ENCODE data around the gene SEC22B. TPM values are rescaled to one million over a fixed set of nuclear protein-coding genes. Genes with fewer than 3 reads are reported as not detected.
A peak's percentile ranks its signal among the peaks of the same experiment; 100 is the strongest.
"Not testable (repeated sequence)": the region's sequence is repeated elsewhere in the genome, so short reads cannot be mapped to it uniquely, and the experiment has no call there.

The SEC22B gene
- total and polyA plus RNA-seq, 5 experiments from 2014 or later, result 15.8 to 49.9 (median 17.8) TPM

DNA sequence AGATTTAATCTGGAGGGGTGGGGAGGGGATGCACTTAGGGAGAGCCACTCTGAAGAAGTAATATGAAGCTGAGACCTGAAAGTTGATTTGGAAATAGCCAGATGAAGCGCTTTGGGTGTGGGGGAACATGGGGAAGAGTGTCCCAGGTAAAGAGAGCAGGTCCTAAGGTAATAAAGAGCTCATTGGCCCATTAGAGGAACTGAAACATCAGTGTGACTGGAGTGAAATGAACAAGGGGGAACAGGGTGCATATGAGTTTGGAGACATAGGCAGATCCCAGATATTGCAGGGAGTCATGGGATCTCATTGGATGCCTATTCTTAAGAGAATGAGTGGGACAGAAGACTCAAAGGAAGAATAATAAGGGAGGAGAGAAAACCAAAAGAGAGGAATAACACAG lies 54.5 kb downstream of the SEC22B start:
- H3K36me3 Mint-ChIP-seq, ATAC-seq, DNase-seq, POLR2A ChIA-PET, H3K27me3 Mint-ChIP-seq, H3K9me3 Mint-ChIP-seq: not testable (repeated sequence)
- peaks cover 6 to 32% (median 20%) of the 10 kb centered on the region in 4 donors for H3K4me1 Mint-ChIP-seq
- peak overlapping the region in 3 of 10 donors; percentile 26 to 62 (median 28) for H3K4me3 Mint-ChIP-seq
- peak overlapping the region in 1 of 10 donors; percentile 80 for H3K27ac Mint-ChIP-seq

DNA sequence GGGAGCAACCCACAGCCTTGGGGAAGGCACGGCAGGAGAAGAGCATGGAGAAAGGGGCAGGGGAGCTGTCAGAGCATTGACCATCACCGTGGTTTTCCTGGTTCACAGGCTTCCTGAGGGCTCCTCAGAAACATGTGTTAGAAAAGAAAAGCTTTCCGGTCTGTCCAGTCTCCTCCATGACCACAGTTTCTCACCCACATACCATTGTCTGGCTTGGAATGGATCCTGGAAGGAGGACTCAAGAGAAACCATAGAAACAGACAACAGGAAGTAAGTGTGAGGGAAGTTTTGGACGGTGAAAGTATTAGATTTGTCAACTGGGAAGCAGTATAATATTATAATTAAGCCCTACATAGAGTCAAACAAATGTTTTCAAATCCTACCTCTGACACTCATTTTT lies 55.8 kb downstream of the SEC22B start:
- H3K36me3 Mint-ChIP-seq, POLR2A ChIA-PET, H3K27ac Mint-ChIP-seq, H3K9me3 Mint-ChIP-seq, ATAC-seq, DNase-seq, H3K4me3 Mint-ChIP-seq, H3K27me3 Mint-ChIP-seq: not testable (repeated sequence)
- H3K4me1 Mint-ChIP-seq, result peaks cover 6 to 32% (median 23%) of the 10 kb centered on the region in 4 donors

DNA sequence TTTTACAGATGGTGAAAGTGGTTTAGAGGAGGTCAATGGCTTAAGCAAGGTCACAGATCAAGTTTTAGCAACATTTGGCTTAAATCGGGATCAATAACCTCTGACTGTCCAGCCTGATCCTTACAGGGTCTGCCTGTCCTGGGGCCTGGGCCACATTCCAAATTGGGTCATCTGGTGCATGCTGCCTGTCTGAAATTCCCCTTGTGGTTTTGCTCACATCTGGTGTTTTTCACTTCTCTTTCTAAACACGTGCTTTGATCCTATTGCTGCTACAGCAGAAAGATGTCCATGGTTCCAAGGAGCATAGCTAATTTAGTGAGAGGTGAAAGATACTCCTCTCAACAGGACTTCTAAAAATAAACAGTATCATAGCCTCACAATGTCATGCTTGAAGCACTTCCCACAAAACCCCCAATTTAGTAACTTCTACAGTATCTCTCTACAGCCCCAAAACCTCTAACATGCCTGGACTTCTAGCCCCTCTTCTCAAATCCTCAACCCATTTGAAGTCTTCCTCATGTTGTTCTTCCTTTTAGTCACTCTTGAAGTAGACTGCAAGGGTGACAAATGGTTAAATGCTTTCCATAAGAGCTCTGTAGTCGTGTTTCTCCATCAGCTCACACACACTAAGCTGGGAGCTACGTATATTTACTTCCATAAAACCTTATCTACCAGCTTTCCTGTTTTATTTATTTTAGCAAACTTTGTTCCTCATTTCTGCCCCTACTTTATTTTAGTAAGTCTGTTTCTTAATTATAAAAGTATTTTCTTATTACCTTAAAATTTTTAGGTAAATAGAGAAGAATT lies 58.7 kb downstream of the SEC22B start:
- Mint-ChIP-seq H3K4me3 (peak overlapping the region in 1 of 10 donors; percentile 36), H3K4me1 (peaks cover 6 to 24% (median 12%) of the 10 kb centered on the region in 4 donors), H3K27ac (peak overlapping the region in 1 of 10 donors; percentile 12)
- peak in 1 of 2 donors; percentile 23 for ATAC-seq
- DNase-seq, H3K27me3 Mint-ChIP-seq, POLR2A ChIA-PET, H3K9me3 Mint-ChIP-seq, H3K36me3 Mint-ChIP-seq: not testable (repeated sequence)

DNA sequence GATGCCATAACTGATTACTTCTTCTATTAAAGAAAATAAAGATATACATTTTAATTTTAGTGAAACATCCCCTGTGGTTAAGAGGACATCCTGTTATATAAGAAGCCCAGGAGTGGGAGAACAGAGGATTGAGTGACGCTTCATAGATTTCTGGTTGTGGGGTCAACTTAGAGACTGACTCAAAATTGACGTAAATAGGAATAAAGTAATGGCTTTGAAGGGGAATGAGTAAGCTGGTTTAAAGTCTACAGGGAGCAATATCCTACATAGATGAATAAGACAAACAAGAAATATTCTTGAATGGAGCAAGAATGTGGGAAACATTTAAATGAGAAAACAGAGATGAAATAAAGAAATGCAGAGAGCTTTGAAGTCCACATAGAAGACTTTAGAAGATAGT lies 60.2 kb downstream of the SEC22B start:
- H3K4me3 Mint-ChIP-seq, ATAC-seq, DNase-seq, H3K27me3 Mint-ChIP-seq, POLR2A ChIA-PET, H3K36me3 Mint-ChIP-seq, H3K27ac Mint-ChIP-seq, H3K9me3 Mint-ChIP-seq: not testable (repeated sequence)
- peaks cover 4 to 22% (median 5%) of the 10 kb centered on the region in 4 donors for H3K4me1 Mint-ChIP-seq

DNA sequence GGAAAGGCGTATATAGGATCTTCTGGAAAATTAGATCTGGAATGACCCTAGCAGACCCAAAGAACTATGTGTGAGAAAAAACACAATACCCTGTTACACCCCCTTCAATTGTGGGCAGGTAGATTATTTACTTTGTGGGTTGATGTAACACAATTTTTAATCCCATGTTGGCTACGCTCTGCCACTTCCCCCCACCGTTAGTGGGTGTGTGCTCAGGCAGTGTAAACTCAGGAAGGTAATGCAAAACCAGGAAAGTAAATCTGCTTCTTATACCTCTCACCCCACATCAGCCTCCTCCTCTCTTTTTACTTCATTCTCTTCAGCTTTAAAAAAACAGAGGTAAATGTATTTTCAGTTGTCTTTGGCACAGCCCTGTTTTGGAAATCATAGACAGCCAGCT lies 63.2 kb downstream of the SEC22B start:
- H3K4me1 Mint-ChIP-seq, result peaks cover 2 to 18% (median 5%) of the 10 kb centered on the region in 4 donors
- H3K36me3 Mint-ChIP-seq, H3K4me3 Mint-ChIP-seq, DNase-seq, ATAC-seq, POLR2A ChIA-PET, H3K9me3 Mint-ChIP-seq, H3K27me3 Mint-ChIP-seq, H3K27ac Mint-ChIP-seq: not testable (repeated sequence)

DNA sequence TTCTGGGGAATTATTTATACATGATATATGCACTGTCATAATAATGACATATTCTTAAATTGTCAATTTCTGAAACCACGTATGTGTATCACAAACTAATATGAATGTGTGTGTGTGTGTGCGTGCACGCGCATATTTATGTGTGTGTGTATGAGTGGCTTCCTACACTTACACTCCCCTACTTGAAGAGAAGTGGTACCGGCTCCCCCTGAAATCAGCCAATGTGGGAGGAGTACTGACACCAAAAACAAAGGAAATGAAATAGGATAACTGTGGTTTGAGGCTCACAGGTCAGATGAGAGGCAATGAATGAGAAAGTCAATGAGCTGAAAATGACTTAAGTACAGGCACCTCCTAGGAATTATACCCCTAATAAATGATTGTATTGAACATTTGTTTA lies 64.1 kb downstream of the SEC22B start:
- H3K9me3 Mint-ChIP-seq, H3K27ac Mint-ChIP-seq, H3K4me3 Mint-ChIP-seq, ATAC-seq, DNase-seq, H3K27me3 Mint-ChIP-seq, POLR2A ChIA-PET, H3K36me3 Mint-ChIP-seq: not testable (repeated sequence)
- H3K4me1 Mint-ChIP-seq, result peaks cover 0 to 13% (median 0%) of the 10 kb centered on the region in 4 donors

DNA sequence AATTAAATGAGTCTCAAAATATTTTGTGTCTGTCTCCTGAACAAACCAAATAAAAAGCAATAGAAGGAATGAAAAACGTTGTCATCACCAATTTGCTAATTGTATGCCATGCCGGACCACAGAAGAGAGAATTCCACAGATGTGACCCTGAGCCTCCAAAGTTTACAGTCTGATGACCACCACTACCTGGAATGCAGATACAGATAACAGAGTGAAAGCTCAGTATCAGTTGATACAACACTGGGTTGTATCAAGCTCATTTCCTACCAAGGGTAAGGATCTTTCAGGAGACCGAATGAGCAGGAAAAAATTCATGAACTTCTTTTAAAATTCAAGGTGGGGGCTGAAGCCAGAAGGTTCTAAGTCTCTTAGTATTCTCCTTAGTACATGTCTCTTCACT lies 64.5 kb downstream of the SEC22B start:
- DNase-seq, H3K27ac Mint-ChIP-seq, ATAC-seq, H3K4me3 Mint-ChIP-seq, H3K36me3 Mint-ChIP-seq, H3K9me3 Mint-ChIP-seq, H3K27me3 Mint-ChIP-seq, POLR2A ChIA-PET: not testable (repeated sequence)
- H3K4me1 Mint-ChIP-seq, result peaks cover 0 to 13% (median 0%) of the 10 kb centered on the region in 4 donors

DNA sequence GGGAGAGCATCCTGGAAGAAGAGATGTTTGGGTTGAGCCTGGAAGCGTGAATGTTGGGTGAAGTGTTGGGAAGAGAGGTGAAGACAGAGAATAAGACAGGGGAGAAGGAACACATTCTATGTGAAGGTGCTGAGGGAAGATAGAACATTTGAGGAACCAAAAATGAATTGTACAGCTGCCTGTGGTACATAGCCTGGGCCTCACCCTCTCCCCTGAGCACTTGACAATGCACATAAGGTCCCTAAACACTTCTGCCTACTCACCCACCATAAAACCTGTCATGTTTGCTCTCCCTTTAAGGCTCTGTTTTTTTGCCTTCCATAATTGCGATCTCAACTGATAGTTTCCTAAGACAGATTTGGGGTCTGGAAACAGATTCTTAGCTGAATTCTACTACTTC lies 65.3 kb downstream of the SEC22B start:
- peak in 1 of 2 donors; percentile 39 for ATAC-seq
- H3K4me3 Mint-ChIP-seq, H3K9me3 Mint-ChIP-seq, POLR2A ChIA-PET, H3K4me1 Mint-ChIP-seq, DNase-seq, H3K27me3 Mint-ChIP-seq, H3K36me3 Mint-ChIP-seq, H3K27ac Mint-ChIP-seq: not testable (repeated sequence)

DNA sequence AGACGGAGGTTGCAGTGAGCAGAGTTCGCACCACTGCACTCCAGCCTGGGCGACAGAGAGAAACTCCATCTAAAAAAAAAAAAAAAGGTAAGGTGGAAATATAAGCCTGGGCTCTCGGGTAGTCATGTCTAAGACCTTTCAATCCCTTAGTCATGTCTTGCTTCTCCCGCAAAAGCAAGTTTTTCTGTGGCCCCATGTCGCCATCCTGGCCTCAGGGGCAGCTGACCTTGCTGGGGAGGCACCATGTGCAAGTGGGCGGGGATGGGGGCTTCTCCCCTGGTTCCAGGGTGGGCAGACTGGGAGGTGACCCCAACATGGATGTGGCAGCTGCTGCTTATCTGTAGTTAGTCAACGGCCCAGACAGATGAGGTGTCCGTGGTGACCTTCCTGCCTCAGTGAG lies 66.7 kb downstream of the SEC22B start:
- H3K4me3 Mint-ChIP-seq, H3K27ac Mint-ChIP-seq, H3K9me3 Mint-ChIP-seq, H3K36me3 Mint-ChIP-seq, H3K27me3 Mint-ChIP-seq, ATAC-seq, POLR2A ChIA-PET, DNase-seq: not testable (repeated sequence)
- H3K4me1 Mint-ChIP-seq, result peaks cover 0 to 18% (median 6%) of the 10 kb centered on the region in 4 donors

DNA sequence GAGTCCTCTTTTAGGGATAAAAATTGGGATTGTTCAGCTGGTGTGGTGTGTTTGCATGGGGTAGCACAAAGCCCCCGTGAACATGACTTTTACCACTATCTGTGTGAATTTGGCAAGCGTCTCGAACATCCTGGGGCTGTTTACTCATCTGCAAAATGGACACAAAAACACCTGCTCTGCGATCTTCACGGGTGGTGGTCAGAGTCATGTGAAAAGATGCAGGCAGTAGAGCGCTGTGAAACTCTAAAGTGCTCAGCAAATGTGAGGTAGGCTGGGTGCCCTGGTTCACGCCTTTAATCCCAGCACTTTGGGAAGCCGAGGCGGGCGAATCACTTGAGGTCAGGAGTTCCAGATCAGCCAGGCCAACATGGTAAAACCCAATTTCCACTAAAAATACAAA lies 67.1 kb downstream of the SEC22B start:
- POLR2A ChIA-PET, H3K4me3 Mint-ChIP-seq, H3K9me3 Mint-ChIP-seq: not testable (repeated sequence)

DNA sequence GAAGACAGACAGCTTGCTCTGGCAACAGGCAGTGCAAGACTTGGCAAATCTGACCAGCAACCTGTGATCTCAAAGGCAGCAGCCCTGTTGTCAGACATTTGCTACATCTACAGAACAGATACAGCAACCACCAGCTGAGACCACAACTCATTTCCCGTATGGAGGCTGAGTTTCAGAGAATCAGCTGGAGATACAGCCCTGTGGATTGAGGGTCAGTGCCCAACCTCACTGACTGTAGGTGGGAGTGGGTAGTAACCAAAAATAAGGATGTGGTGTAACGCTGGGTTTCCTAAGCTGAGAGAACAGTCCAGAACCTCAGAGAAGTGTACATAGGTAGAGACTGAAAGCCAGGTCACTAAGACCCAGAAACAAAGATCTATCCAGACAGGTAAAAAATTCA lies 71.0 kb downstream of the SEC22B start:
- Mint-ChIP-seq H3K4me1 (peaks cover 0 to 16% (median 6%) of the 10 kb centered on the region in 4 donors), H3K27ac (peak overlapping the region in 1 of 10 donors; percentile 71)
- H3K4me3 Mint-ChIP-seq, H3K27me3 Mint-ChIP-seq, DNase-seq, H3K9me3 Mint-ChIP-seq, POLR2A ChIA-PET, H3K36me3 Mint-ChIP-seq: not testable (repeated sequence)
- ATAC-seq, result peak in 1 of 2 donors; percentile 45

More for the DNA sequence above, 67.1 kb downstream of the SEC22B start:
- H3K4me1 Mint-ChIP-seq, result peaks cover 0 to 18% (median 6%) of the 10 kb centered on the region in 4 donors
- not testable (repeated sequence) for DNase-seq, ATAC-seq, H3K27me3 Mint-ChIP-seq, H3K36me3 Mint-ChIP-seq, H3K27ac Mint-ChIP-seq

DNA sequence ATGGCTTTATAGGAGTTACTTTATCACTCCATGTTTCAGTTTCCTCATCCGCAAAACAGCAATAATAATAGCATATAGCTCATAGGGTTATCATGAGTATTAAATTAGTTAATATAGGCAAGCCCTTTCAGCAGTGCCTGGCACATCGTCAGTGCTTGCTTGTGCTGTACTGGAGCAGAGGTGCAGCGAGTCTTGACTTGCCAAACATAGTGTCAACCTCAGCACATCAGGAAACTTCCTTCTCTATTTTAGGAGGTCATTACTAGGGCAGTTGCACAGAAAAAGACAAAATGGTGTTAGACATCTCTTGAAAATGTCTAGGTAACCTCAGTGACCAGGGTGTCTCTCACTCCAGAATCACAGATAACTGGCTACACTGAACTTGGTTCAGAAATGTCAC lies 72.6 kb downstream of the SEC22B start:
- DNase-seq, H3K36me3 Mint-ChIP-seq, H3K27ac Mint-ChIP-seq, ATAC-seq, H3K9me3 Mint-ChIP-seq, POLR2A ChIA-PET, H3K4me3 Mint-ChIP-seq, H3K27me3 Mint-ChIP-seq: not testable (repeated sequence)
- peaks cover 0 to 20% (median 8%) of the 10 kb centered on the region in 4 donors for H3K4me1 Mint-ChIP-seq

DNA sequence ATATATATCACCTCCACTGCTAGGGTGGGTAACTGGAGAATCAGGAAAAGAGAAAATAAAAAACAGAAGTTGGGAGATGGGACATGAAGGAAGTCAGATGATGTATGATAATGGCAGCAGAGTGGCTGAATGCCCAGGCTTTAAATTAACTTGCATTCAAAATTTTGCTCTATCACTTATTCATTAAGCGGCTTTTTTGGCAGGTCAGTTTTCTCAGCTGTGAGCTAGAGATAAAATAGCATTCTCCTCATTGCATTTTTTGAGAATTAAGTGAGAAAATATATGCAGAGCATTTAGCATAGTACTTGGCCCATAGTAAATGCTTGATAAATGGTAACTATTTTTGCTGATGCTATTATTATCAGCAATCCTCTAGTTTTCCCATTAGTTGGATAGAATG lies 74.7 kb downstream of the SEC22B start:
- H3K4me3 Mint-ChIP-seq, POLR2A ChIA-PET, H3K27me3 Mint-ChIP-seq, DNase-seq, H3K36me3 Mint-ChIP-seq, H3K27ac Mint-ChIP-seq, ATAC-seq, H3K9me3 Mint-ChIP-seq: not testable (repeated sequence)
- peaks cover 0 to 25% (median 8%) of the 10 kb centered on the region in 4 donors for H3K4me1 Mint-ChIP-seq

Data from naive thymus-derived CD8-positive, alpha-beta T cell (primary cell).